GM23338 (cell line): ENCODE measurements around the gene ZC3H13. TPM values are rescaled to one million over a fixed set of nuclear protein-coding genes. Genes with fewer than 3 reads are reported as not detected.

Experiments used
- CREB1 ChIP-seq: fragments of 250-450 bp; sonication (Bioruptor Pico); IDR thresholded peaks from 2 replicates; pipeline ENCODE4 v1.5.0; 2020; ENCODE audit warnings: low read depth, mild to moderate bottlenecking, moderate library complexity
- NANOG ChIP-seq: IDR thresholded peaks from 2 replicates; pipeline ENCODE4 v1.6.1; 2016; ENCODE audit warnings: antibody characterized with exemption, borderline replicate concordance
- polyA plus RNA-seq: library from polyadenylated mRNA; unstranded; fragments of >200 nt; fragmentation: Nextera tagmentation; extraction: Ambion mirVana; gene quantifications from 2 replicates; pipeline ENCODE4 v1.2.1, GENCODE V29; 2016
- total RNA-seq: library from RNA; depleted of rRNA; stranded (reverse); fragments of >200 nt; shearing (Covaris generic); gene quantifications from 2 replicates; pipeline ENCODE4 v1.2.3, GENCODE V29; 2014
- TF ChIP-seq, protein P1 (sequence below): fragments of 250-450 bp; sonication (Bioruptor Pico); IDR thresholded peaks from 2 replicates; pipeline ENCODE4 v1.5.0; 2020; ENCODE audit warnings: mild to moderate bottlenecking, moderate library complexity
- TF ChIP-seq, protein P2 (sequence below): IDR thresholded peaks from 2 replicates; pipeline ENCODE4 v1.6.1; 2016; ENCODE audit warnings: antibody characterized with exemption
- TF ChIP-seq, protein P3 (sequence below), 2 experiments: fragments of 200-600 bp in 1 of 2; sonication (generic) in 1 of 2; conservative IDR thresholded peaks; 2 replicates each; pipeline versions ENCODE4 v1.5.1 to v1.6.1; 2016 to 2017; ENCODE audit warnings: antibody characterized with exemption in 2 of 2, low read depth in 2 of 2, mild to moderate bottlenecking in 2 of 2, moderate library complexity in 1 of 2

ZC3H13 gene
- total and polyA plus RNA-seq, 2 experiments from 2014 or later: 39.6 to 125 TPM

DNA sequence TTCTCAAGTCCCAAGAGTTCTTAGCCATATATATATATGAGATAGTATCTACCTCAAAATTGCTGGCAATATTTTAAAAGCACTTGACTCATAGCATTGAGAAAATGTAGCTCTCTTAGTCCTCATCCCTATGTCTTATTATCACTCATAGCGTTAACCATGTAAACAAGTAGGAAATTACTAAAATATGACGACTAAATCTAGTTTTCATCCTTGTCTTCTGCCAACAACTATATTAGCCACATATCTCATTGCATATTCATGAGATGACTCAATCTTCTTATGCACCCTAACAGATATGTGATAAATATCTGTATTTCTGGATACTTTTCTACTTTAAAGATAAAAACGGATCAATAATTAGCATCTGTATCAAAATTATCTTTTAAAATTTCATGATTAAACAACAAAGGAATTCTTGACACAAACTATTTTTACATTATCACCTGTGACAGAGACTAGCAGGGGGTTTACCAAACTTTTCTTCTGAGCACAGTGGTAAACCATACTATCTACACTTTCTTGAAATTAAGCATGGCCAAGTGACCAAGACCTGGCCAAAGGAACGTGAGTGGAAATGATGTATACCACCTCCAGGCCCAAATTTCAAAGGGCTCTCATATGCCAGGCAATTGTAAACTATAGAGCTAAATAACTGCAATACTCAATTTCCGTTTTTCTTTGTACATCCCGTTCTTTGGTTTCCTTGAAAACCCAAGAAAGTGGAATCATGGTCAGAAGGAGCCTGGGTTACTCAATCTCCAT, 45.7 kb downstream of the ZC3H13 start (continued):
- TF ChIP-seq, protein P1, sequence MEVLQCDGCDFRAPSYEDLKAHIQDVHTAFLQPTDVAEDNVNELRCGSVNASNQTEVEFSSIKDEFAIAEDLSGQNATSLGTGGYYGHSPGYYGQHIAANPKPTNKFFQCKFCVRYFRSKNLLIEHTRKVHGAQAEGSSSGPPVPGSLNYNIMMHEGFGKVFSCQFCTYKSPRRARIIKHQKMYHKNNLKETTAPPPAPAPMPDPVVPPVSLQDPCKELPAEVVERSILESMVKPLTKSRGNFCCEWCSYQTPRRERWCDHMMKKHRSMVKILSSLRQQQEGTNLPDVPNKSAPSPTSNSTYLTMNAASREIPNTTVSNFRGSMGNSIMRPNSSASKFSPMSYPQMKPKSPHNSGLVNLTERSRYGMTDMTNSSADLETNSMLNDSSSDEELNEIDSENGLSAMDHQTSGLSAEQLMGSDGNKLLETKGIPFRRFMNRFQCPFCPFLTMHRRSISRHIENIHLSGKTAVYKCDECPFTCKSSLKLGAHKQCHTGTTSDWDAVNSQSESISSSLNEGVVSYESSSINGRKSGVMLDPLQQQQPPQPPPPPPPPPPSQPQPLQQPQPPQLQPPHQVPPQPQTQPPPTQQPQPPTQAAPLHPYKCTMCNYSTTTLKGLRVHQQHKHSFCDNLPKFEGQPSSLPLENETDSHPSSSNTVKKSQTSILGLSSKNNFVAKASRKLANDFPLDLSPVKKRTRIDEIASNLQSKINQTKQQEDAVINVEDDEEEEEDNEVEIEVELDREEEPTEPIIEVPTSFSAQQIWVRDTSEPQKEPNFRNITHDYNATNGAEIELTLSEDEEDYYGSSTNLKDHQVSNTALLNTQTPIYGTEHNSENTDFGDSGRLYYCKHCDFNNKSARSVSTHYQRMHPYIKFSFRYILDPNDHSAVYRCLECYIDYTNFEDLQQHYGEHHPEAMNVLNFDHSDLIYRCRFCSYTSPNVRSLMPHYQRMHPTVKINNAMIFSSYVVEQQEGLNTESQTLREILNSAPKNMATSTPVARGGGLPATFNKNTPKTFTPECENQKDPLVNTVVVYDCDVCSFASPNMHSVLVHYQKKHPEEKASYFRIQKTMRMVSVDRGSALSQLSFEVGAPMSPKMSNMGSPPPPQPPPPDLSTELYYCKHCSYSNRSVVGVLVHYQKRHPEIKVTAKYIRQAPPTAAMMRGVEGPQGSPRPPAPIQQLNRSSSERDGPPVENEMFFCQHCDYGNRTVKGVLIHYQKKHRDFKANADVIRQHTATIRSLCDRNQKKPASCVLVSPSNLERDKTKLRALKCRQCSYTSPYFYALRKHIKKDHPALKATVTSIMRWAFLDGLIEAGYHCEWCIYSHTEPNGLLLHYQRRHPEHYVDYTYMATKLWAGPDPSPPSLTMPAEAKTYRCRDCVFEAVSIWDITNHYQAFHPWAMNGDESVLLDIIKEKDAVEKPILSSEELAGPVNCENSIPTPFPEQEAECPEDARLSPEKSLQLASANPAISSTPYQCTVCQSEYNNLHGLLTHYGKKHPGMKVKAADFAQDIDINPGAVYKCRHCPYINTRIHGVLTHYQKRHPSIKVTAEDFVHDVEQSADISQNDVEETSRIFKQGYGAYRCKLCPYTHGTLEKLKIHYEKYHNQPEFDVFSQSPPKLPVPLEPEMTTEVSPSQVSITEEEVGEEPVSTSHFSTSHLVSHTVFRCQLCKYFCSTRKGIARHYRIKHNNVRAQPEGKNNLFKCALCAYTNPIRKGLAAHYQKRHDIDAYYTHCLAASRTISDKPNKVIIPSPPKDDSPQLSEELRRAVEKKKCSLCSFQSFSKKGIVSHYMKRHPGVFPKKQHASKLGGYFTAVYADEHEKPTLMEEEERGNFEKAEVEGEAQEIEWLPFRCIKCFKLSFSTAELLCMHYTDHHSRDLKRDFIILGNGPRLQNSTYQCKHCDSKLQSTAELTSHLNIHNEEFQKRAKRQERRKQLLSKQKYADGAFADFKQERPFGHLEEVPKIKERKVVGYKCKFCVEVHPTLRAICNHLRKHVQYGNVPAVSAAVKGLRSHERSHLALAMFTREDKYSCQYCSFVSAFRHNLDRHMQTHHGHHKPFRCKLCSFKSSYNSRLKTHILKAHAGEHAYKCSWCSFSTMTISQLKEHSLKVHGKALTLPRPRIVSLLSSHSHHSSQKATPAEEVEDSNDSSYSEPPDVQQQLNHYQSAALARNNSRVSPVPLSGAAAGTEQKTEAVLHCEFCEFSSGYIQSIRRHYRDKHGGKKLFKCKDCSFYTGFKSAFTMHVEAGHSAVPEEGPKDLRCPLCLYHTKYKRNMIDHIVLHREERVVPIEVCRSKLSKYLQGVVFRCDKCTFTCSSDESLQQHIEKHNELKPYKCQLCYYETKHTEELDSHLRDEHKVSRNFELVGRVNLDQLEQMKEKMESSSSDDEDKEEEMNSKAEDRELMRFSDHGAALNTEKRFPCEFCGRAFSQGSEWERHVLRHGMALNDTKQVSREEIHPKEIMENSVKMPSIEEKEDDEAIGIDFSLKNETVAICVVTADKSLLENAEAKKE (CRISPR knock-in tag): no peak
- TF ChIP-seq NANOG: no peak
- TF ChIP-seq, protein P2, sequence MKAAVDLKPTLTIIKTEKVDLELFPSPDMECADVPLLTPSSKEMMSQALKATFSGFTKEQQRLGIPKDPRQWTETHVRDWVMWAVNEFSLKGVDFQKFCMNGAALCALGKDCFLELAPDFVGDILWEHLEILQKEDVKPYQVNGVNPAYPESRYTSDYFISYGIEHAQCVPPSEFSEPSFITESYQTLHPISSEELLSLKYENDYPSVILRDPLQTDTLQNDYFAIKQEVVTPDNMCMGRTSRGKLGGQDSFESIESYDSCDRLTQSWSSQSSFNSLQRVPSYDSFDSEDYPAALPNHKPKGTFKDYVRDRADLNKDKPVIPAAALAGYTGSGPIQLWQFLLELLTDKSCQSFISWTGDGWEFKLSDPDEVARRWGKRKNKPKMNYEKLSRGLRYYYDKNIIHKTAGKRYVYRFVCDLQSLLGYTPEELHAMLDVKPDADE: no peak
- TF ChIP-seq CREB1 (CRISPR knock-in tag): no peak
- TF ChIP-seq, protein P3, sequence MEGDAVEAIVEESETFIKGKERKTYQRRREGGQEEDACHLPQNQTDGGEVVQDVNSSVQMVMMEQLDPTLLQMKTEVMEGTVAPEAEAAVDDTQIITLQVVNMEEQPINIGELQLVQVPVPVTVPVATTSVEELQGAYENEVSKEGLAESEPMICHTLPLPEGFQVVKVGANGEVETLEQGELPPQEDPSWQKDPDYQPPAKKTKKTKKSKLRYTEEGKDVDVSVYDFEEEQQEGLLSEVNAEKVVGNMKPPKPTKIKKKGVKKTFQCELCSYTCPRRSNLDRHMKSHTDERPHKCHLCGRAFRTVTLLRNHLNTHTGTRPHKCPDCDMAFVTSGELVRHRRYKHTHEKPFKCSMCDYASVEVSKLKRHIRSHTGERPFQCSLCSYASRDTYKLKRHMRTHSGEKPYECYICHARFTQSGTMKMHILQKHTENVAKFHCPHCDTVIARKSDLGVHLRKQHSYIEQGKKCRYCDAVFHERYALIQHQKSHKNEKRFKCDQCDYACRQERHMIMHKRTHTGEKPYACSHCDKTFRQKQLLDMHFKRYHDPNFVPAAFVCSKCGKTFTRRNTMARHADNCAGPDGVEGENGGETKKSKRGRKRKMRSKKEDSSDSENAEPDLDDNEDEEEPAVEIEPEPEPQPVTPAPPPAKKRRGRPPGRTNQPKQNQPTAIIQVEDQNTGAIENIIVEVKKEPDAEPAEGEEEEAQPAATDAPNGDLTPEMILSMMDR (conservative IDR thresholded peaks at IDR 0.05; ENCODE audit: low read depth in 2 of 2): no peak
